ENCODE data around the gene OR9Q1.

DNA sequence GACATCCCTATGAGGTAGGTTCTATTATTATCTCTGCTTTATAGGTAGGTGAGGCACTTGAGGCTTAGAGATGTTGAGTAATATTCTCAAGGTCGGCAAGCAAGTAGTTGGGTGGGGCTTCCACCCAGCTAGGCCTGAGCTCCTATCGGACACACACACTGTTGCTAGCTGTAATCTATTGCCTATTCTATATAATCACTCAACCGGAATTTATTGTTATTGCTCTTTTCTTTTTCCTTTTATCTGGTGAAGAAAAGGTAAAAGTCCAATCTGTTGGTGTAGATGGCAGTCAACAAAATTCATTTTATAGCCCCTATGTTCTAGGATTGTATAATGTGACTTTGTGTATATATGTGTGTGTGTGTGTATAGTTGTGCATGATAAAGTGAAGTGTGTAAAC, 168.5 kb downstream of the OR9Q1 start:
- TF ChIP-seq, protein P1, sequence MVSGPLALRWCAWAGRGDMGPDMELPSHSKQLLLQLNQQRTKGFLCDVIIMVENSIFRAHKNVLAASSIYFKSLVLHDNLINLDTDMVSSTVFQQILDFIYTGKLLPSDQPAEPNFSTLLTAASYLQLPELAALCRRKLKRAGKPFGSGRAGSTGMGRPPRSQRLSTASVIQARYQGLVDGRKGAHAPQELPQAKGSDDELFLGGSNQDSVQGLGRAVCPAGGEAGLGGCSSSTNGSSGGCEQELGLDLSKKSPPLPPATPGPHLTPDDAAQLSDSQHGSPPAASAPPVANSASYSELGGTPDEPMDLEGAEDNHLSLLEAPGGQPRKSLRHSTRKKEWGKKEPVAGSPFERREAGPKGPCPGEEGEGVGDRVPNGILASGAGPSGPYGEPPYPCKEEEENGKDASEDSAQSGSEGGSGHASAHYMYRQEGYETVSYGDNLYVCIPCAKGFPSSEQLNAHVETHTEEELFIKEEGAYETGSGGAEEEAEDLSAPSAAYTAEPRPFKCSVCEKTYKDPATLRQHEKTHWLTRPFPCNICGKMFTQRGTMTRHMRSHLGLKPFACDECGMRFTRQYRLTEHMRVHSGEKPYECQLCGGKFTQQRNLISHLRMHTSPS (CRISPR knock-in tag; IDR thresholded peaks at IDR 0.05; ENCODE audit: low read depth): no peak
- TF ChIP-seq, protein P2, sequence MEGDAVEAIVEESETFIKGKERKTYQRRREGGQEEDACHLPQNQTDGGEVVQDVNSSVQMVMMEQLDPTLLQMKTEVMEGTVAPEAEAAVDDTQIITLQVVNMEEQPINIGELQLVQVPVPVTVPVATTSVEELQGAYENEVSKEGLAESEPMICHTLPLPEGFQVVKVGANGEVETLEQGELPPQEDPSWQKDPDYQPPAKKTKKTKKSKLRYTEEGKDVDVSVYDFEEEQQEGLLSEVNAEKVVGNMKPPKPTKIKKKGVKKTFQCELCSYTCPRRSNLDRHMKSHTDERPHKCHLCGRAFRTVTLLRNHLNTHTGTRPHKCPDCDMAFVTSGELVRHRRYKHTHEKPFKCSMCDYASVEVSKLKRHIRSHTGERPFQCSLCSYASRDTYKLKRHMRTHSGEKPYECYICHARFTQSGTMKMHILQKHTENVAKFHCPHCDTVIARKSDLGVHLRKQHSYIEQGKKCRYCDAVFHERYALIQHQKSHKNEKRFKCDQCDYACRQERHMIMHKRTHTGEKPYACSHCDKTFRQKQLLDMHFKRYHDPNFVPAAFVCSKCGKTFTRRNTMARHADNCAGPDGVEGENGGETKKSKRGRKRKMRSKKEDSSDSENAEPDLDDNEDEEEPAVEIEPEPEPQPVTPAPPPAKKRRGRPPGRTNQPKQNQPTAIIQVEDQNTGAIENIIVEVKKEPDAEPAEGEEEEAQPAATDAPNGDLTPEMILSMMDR (CRISPR knock-in tag; IDR thresholded peaks at IDR 0.05): no peak
- TF ChIP-seq GTF2F1 (IDR thresholded peaks at IDR 0.05; ENCODE audit: low read length): no peak
- TF ChIP-seq ASH2L (IDR thresholded peaks at IDR 0.05; ENCODE audit: insufficient read length, low read depth, low read length): no peak
- no peak for TF ChIP-seq POLR2A (IDR thresholded peaks at IDR 0.05; ENCODE audit: insufficient read depth in 1 of 2, low read depth in 2 of 2, low read length in 2 of 2)
- TF ChIP-seq, protein P3, sequence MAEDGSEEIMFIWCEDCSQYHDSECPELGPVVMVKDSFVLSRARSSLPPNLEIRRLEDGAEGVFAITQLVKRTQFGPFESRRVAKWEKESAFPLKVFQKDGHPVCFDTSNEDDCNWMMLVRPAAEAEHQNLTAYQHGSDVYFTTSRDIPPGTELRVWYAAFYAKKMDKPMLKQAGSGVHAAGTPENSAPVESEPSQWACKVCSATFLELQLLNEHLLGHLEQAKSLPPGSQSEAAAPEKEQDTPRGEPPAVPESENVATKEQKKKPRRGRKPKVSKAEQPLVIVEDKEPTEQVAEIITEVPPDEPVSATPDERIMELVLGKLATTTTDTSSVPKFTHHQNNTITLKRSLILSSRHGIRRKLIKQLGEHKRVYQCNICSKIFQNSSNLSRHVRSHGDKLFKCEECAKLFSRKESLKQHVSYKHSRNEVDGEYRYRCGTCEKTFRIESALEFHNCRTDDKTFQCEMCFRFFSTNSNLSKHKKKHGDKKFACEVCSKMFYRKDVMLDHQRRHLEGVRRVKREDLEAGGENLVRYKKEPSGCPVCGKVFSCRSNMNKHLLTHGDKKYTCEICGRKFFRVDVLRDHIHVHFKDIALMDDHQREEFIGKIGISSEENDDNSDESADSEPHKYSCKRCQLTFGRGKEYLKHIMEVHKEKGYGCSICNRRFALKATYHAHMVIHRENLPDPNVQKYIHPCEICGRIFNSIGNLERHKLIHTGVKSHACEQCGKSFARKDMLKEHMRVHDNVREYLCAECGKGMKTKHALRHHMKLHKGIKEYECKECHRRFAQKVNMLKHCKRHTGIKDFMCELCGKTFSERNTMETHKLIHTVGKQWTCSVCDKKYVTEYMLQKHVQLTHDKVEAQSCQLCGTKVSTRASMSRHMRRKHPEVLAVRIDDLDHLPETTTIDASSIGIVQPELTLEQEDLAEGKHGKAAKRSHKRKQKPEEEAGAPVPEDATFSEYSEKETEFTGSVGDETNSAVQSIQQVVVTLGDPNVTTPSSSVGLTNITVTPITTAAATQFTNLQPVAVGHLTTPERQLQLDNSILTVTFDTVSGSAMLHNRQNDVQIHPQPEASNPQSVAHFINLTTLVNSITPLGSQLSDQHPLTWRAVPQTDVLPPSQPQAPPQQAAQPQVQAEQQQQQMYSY (CRISPR knock-in tag; IDR thresholded peaks at IDR 0.05): no peak
- no peak for TF ChIP-seq ZNF383 (CRISPR knock-in tag; IDR thresholded peaks at IDR 0.05; ENCODE audit: borderline replicate concordance)
- no peak for TF ChIP-seq STAG1 (CRISPR knock-in tag; IDR thresholded peaks at IDR 0.05)
- no peak for TF ChIP-seq REPIN1 (CRISPR knock-in tag; IDR thresholded peaks at IDR 0.05; ENCODE audit: borderline replicate concordance, low read depth)
- TF ChIP-seq CEBPB (IDR thresholded peaks at IDR 0.05; ENCODE audit: borderline replicate concordance, low read depth, low read length): no peak
- TF ChIP-seq, protein P4, sequence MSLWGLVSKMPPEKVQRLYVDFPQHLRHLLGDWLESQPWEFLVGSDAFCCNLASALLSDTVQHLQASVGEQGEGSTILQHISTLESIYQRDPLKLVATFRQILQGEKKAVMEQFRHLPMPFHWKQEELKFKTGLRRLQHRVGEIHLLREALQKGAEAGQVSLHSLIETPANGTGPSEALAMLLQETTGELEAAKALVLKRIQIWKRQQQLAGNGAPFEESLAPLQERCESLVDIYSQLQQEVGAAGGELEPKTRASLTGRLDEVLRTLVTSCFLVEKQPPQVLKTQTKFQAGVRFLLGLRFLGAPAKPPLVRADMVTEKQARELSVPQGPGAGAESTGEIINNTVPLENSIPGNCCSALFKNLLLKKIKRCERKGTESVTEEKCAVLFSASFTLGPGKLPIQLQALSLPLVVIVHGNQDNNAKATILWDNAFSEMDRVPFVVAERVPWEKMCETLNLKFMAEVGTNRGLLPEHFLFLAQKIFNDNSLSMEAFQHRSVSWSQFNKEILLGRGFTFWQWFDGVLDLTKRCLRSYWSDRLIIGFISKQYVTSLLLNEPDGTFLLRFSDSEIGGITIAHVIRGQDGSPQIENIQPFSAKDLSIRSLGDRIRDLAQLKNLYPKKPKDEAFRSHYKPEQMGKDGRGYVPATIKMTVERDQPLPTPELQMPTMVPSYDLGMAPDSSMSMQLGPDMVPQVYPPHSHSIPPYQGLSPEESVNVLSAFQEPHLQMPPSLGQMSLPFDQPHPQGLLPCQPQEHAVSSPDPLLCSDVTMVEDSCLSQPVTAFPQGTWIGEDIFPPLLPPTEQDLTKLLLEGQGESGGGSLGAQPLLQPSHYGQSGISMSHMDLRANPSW (CRISPR knock-in tag; IDR thresholded peaks at IDR 0.05; ENCODE audit: borderline replicate concordance): no peak
